K562 (cell line): ENCODE measurements around the gene SLC9A1. TPM values are rescaled to one million over a fixed set of nuclear protein-coding genes. Genes with fewer than 3 reads are reported as not detected.

ENCODE experiments used
- ATAC-seq: fragments of 200-7000 bp; cut with Tn5 transposase; 3 replicates; pipeline ENCODE4 v1.9.1; 2020; ENCODE audit warnings: moderate library complexity
- BruUV-seq: library from RNA; stranded (reverse); fragments of 400-500 nt; replicated peaks from 2 replicates; lab custom pipeline; 2021; lab: Mats Ljungman, UMichigan
- CTCF ChIA-PET: fragments of 300-600 bp; formaldehyde crosslinking; extraction: SDS; loops from one replicate; lab custom pipeline; 2021; ENCODE audit warnings: low intra/inter-chr PET ratio; lab: Yijun Ruan, JAX
- POLR2A ChIA-PET: fragments of 300-600, 350-650 bp; sonication (Branson Sonifier 250); formaldehyde crosslinking; extraction: SDS; loops from one replicate; lab custom pipeline; 2021; ENCODE audit warnings: antibody characterized with exemption, inconsistent platforms; lab: Yijun Ruan, JAX
- DNase-seq, 4 experiments: peaks; one replicate each; pipeline versions ENCODE4 v3.0.0 to v3.0.0-alpha.2; 2011 to 2018; ENCODE audit warnings: low spot score in 3 of 4, mixed read lengths in 3 of 4; ENCODE audit errors: extremely low read depth in 1 of 4
- FAIRE-seq: peaks from 2 replicates; lab custom pipeline; 2011; peaks lifted over from hg19 to GRCh38; lab: Jason Lieb, UNC
- H2AFZ ChIP-seq: 2 replicates; pipeline ENCODE4 v1.6.0; 2011; ENCODE audit warnings: low read depth, low read length, control low read depth, inconsistent platforms
- H3K27ac ChIP-seq: fragments of 200-600 bp; 3 replicates; pipeline ENCODE4 v1.8.0; 2011; ENCODE audit warnings: low read depth, mild to moderate bottlenecking, control low read depth, inconsistent platforms, low read length, moderate library complexity, mixed read lengths; ENCODE audit errors: extremely low read depth
- H3K27me3 ChIP-seq, 2 experiments: fragments of 300-600 bp in 1 of 2; 2 replicates in 1 of 2; 3 replicates in 1 of 2; pipeline versions ENCODE4 v1.6.0 to v1.8.0; 2011; ENCODE audit warnings: inconsistent platforms in 2 of 2, low read length in 2 of 2, mild to moderate bottlenecking in 1 of 2, mixed read lengths in 1 of 2, moderate library complexity in 1 of 2; ENCODE audit not compliant: control insufficient read depth in 2 of 2, insufficient read depth in 2 of 2
- H3K36me3 ChIP-seq: fragments of 300-600 bp; 3 replicates; pipeline ENCODE4 v1.8.0; 2011; ENCODE audit warnings: mild to moderate bottlenecking, low read length, inconsistent platforms; ENCODE audit not compliant: control insufficient read depth, insufficient read depth
- H3K4me1 ChIP-seq, 2 experiments: fragments of 200-600 bp in 1 of 2; replicated peaks in 1 of 2; 2 replicates in 1 of 2; 3 replicates in 1 of 2; pipeline versions ENCODE4 v1.5.1 to v1.8.0; 2011; ENCODE audit warnings: inconsistent platforms in 2 of 2, low read length in 2 of 2, mild to moderate bottlenecking in 1 of 2, mixed read lengths in 1 of 2, moderate library complexity in 1 of 2; ENCODE audit not compliant: control insufficient read depth in 2 of 2, insufficient read depth in 2 of 2
- H3K4me2 ChIP-seq: 2 replicates; pipeline ENCODE4 v1.6.1; 2011; ENCODE audit warnings: low read length, control low read depth, inconsistent platforms, mixed read lengths; ENCODE audit not compliant: insufficient read depth
- H3K4me3 ChIP-seq: fragments of 200-600 bp; sonication (generic), shearing (Covaris generic); 2 replicates; pipeline ENCODE4 v1.5.1; 2016; ENCODE audit warnings: control low read depth, inconsistent platforms
- H3K79me2 ChIP-seq: fragments of 200-600 bp; 3 replicates; pipeline ENCODE4 v1.8.0; 2011; ENCODE audit warnings: low read length, inconsistent platforms; ENCODE audit not compliant: control insufficient read depth, insufficient read depth
- H3K9ac ChIP-seq, 2 experiments: 2 replicates each; pipeline versions ENCODE4 v1.6.0 to v1.6.1; 2011; ENCODE audit warnings: low read depth in 2 of 2, low read length in 2 of 2, control low read depth in 1 of 2, inconsistent platforms in 1 of 2, mild to moderate bottlenecking in 1 of 2, mixed read lengths in 1 of 2; ENCODE audit not compliant: insufficient read depth in 1 of 2
- H3K9me1 ChIP-seq: one replicate; pipeline ENCODE4 v1.6.0; 2011; ENCODE audit warnings: inconsistent platforms, mild to moderate bottlenecking, low read length, moderate library complexity; ENCODE audit not compliant: control insufficient read depth, insufficient read depth
- H3K9me3 ChIP-seq: replicated peaks from 2 replicates; pipeline ENCODE4 v1.5.1; 2011; ENCODE audit warnings: low read depth, low read length, inconsistent platforms; ENCODE audit not compliant: control insufficient read depth, insufficient read depth
- H4K20me1 ChIP-seq: replicated peaks from 2 replicates; pipeline ENCODE4 v1.6.1; 2011; ENCODE audit warnings: low read length, inconsistent platforms, mixed read lengths; ENCODE audit not compliant: control insufficient read depth, insufficient read depth
- CHD2 ChIP-seq: IDR thresholded peaks from 2 replicates; pipeline ENCODE4 v1.6.1; 2011; ENCODE audit warnings: low read depth, low read length
- FIP1L1 ChIP-seq: fragments of 200-400 bp; formaldehyde crosslinking; IDR thresholded peaks from 2 replicates; pipeline ENCODE4 v1.6.1; 2018; ENCODE audit warnings: mild to moderate bottlenecking, low read depth, low read length; ENCODE audit not compliant: poor library complexity, severe bottlenecking
- ZNF79 ChIP-seq: fragments of 250-450 bp; sonication (Bioruptor Pico); IDR thresholded peaks from 2 replicates; pipeline ENCODE4 v1.4.0; 2020; ENCODE audit warnings: low read depth, mild to moderate bottlenecking, moderate library complexity
- WGBS: fragments of 100-300 bp; shearing (Covaris generic); methylation state at CpG from one replicate; pipeline ENCODE4 v1.1.6; 2016; ENCODE audit warnings: low coverage, mixed read lengths; ENCODE audit not compliant: insufficient coverage; ENCODE audit errors: missing lambda C conversion rate; 5-methylcytosine and 5-hydroxymethylcytosine counted together
- in situ Hi-C: fragments of 300-500 bp; cut with MboI; formaldehyde crosslinking; loops from 4 replicates; pipeline ENCODE4 v1.15.0; 2018; ENCODE audit warnings: inconsistent platforms, mixed read lengths
- intact Hi-C: fragments of 100-400 bp; cut with micrococcal nuclease; formaldehyde crosslinking; loops from 2 replicates; pipeline ENCODE4 v1.14.2; 2022
- polyA plus RNA-seq, 8 experiments: library from polyadenylated mRNA; depleted of rRNA in 4 of 8; stranded (reverse) in 5 of 8; unstranded in 3 of 8; fragments of >200 nt; fragmentation: Nextera tagmentation in 2 of 8; fragmentation: Illumina TruSeq in 1 of 8; extraction: Ambion mirVana in 2 of 8; extraction: Trizol in 1 of 8; gene quantifications; 2 replicates each; pipeline versions ENCODE4 v1.2.1 to v1.2.3, GENCODE V29; 2011 to 2014; ENCODE audit warnings: inconsistent platforms in 1 of 8, missing spikeins in 1 of 8
- total RNA-seq, 7 experiments: library from RNA; depleted of rRNA in 6 of 7; stranded (reverse); fragments of >200 nt in 6 of 7; fragmentation: Illumina TruSeq in 2 of 7; extraction: Trizol in 2 of 7; gene quantifications; 2 replicates each; pipeline versions ENCODE4 v1.2.1 to v1.2.3, GENCODE V29; 2011 to 2021; ENCODE audit warnings: low replicate concordance in 1 of 7

The SLC9A1 gene
- total and polyA plus RNA-seq, 9 of the 15 experiments (the other 6 are each of a cell fraction or from before 2014, with no cell fraction given): 0.59 to 14.4 (median 2.0) TPM

GRCh38 chr1:27058966-27059669 is 95.8 kb downstream of the SLC9A1 start:
- H3K9me3 ChIP-seq: no peaks in the 10 kb centered on the region
- FAIRE-seq: no peak
- H3K4me3 ChIP-seq: no peak overlapping the region
- ChIA-PET CTCF (interaction anchor here (0.6 kb wide), 1 partner anchor 34 kb away, joined by 8 read pairs; no protein-coding TSS in a partner anchor), POLR2A (interaction anchor here (0.7 to 2.9 kb wide), 2 partner anchors 12 to 15 kb away, joined by 3 to 10 read pairs; no protein-coding TSS in a partner anchor)
- no peak overlapping the region for H3K4me2 ChIP-seq
- H3K9me1 ChIP-seq: no peaks in the 10 kb centered on the region
- DNase-seq: no peak
- peak overlapping the region in 1 of 2 experiments; percentile 74; a peak in 2 of 4 replicates for H3K9ac ChIP-seq
- H3K27ac ChIP-seq: no peak overlapping the region
- no TSS peak for BruUV-seq
- ATAC-seq: peak; percentile 22
- no peaks in the 10 kb centered on the region for H3K79me2 ChIP-seq
- intact Hi-C loops: no loop called here
- H4K20me1 ChIP-seq: no peaks in the 10 kb centered on the region
- H3K4me1 ChIP-seq: peaks cover 5 to 10% of the 10 kb centered on the region in 2 experiments; a peak in 2 of 5 replicates
- in situ Hi-C loops: no loop called here
- H2AFZ ChIP-seq: peak overlapping the region; percentile 17; the same call in 1 of the 2 replicates
- TF ChIP-seq ZNF79 (no peak), CHD2 (no peak), FIP1L1 (no peak)
- no peaks in the 10 kb centered on the region for H3K36me3 ChIP-seq
- H3K27me3 ChIP-seq: no peaks in the 10 kb centered on the region
- 35% methylated on average over 11 of the region's 12 CpGs for WGBS
